Anterior cingulate cortex (tissue), 58 donors: Measurements from ENCODE around the gene NFATC2IP.
"Not testable (repeated sequence)": the region's sequence is repeated elsewhere in the genome, so short reads cannot be mapped to it uniquely, and the experiment has no call there.

Experiments used
- DNase-seq, 58 donors: peaks; one replicate each; lab custom pipeline; 2025; lab: John Stamatoyannopoulos, UW

The NFATC2IP gene

GRCh38 chr16:28964496-28964895 lies 13.8 kb downstream of the NFATC2IP start:
- no peak for DNase-seq

GRCh38 chr16:28967156-28967555 lies 16.4 kb downstream of the NFATC2IP start:
- DNase-seq, result no peak

GRCh38 chr16:28969696-28970095 lies 19.0 kb downstream of the NFATC2IP start:
- not testable (repeated sequence) for DNase-seq

GRCh38 chr16:28974007-28974436 lies 23.3 kb downstream of the NFATC2IP start:
- DNase-seq, result peak in 47 of 58 donors; percentile 27 to 77 (median 48)

- peak; percentile 76 to 100 (median 96) for DNase-seq
Measured at GRCh38 chr16:28974437-28975157, 23.9 kb downstream of the NFATC2IP start, which contains the start of gene SPNS1. Gene SPNS1, plus strand, starts transcription at chr16:28974778. Its CDS starts 374 bp downstream, at chr16:28975152.

GRCh38 chr16:28975158-28975599 lies 24.4 kb downstream of the NFATC2IP start:
- peak in 4 of 58 donors; percentile 1 to 42 (median 16) for DNase-seq

GRCh38 chr16:28977703-28978662 lies 27.2 kb downstream of the NFATC2IP start:
- DNase-seq, result no peak

GRCh38 chr16:28980330-28980729 lies 29.6 kb downstream of the NFATC2IP start:
- DNase-seq, result not testable (repeated sequence)

- DNase-seq, result no peak
Measured at GRCh38 chr16:28980929-28981328, 30.2 kb downstream of the NFATC2IP start.

- DNase-seq, result no peak
Measured at GRCh38 chr16:28981517-28981916, 30.8 kb downstream of the NFATC2IP start.

GRCh38 chr16:28982418-28982817 lies 31.7 kb downstream of the NFATC2IP start:
- DNase-seq, result no peak

GRCh38 chr16:28982949-28983348 lies 32.2 kb downstream of the NFATC2IP start:
- DNase-seq, result no peak

- no peak for DNase-seq
Measured at GRCh38 chr16:28983644-28984043, 32.9 kb downstream of the NFATC2IP start.

GRCh38 chr16:28984091-28984490 lies 33.4 kb downstream of the NFATC2IP start:
- no peak for DNase-seq

- DNase-seq, result no peak
Measured at GRCh38 chr16:28984619-28985135, 33.9 kb downstream of the NFATC2IP start, which contains the start of gene LAT. Gene LAT, plus strand, starts transcription at chr16:28985052. Its CDS starts 366 bp downstream, at chr16:28985418.

GRCh38 chr16:28985211-28986041 lies 34.7 kb downstream of the NFATC2IP start:
- DNase-seq, result no peak

- DNase-seq, result no peak
Measured at GRCh38 chr16:28986046-28986445, 35.3 kb downstream of the NFATC2IP start.

- no peak for DNase-seq
Measured at GRCh38 chr16:28986492-28986891, 35.8 kb downstream of the NFATC2IP start.

GRCh38 chr16:28987170-28987853 lies 36.6 kb downstream of the NFATC2IP start:
- DNase-seq, result no peak
